ENCODE data around the gene GFRA1. TPM values are rescaled to one million over a fixed set of nuclear protein-coding genes. Genes with fewer than 3 reads are reported as not detected.

GFRA1 gene
- total RNA-seq, 2 experiments from 2014 or later: not detected

- ChIA-PET CTCF (ENCODE audit: unreplicated experiment) (no interaction called here), POLR2A (no interaction called here)
- Histone ChIP-seq H4K20me1 (ENCODE audit: insufficient read depth, low read length) (no peaks in the 10 kb centered on the region), H3K4me3 (ENCODE audit: low read depth, low read length, poor library complexity, severe bottlenecking) (no peak overlapping the region), H3K79me2 (ENCODE audit: insufficient read depth, low read depth, low read length) (no peaks in the 10 kb centered on the region), H3K36me3 (ENCODE audit: insufficient read depth, low read length) (no peaks in the 10 kb centered on the region), H3K4me2 (ENCODE audit: low read length) (no peak overlapping the region), H3K9me2 (ENCODE audit: insufficient read depth, low read length) (no peaks in the 10 kb centered on the region), H3K9me3 (ENCODE audit: low read length) (no peaks in the 10 kb centered on the region), H3K4me1 (ENCODE audit: insufficient read depth, low read length, poor library complexity, severe bottlenecking) (no peaks in the 10 kb centered on the region), H2AFZ (ENCODE audit: low read length) (no peak overlapping the region), H3K27ac (ENCODE audit: low read depth, low read length, poor library complexity, severe bottlenecking) (no peak overlapping the region)
- TF ChIP-seq CTCF (conservative IDR thresholded peaks at IDR 0.05; ENCODE audit: low read length): no peak
- TF ChIP-seq EZH2phosphoT487 (IDR thresholded peaks at IDR 0.05; ENCODE audit: borderline replicate concordance, low read depth, low read length): no peak
- no peak for DNase-seq (ENCODE audit: low spot score)
- intact Hi-C loops (cut with micrococcal nuclease; ENCODE audit: unreplicated experiment): no loop called here
- BruUV-seq (replicated peaks): no TSS peak
Observed at GRCh38 chr10:116112232-116113231, 160.5 kb downstream of the GFRA1 start.

GRCh38 chr10:116111483-116112095 lies 161.4 kb downstream of the GFRA1 start:
- no peak overlapping the region for H2AFZ ChIP-seq (ENCODE audit: low read length)
- H4K20me1 ChIP-seq (ENCODE audit: insufficient read depth, low read length): no peaks in the 10 kb centered on the region
- no peak overlapping the region for H3K4me3 ChIP-seq (ENCODE audit: low read depth, low read length, poor library complexity, severe bottlenecking)
- H3K4me2 ChIP-seq (ENCODE audit: low read length): no peak overlapping the region
- H3K36me3 ChIP-seq (ENCODE audit: insufficient read depth, low read length): no peaks in the 10 kb centered on the region
- no peaks in the 10 kb centered on the region for H3K9me3 ChIP-seq (ENCODE audit: low read length)
- H3K79me2 ChIP-seq (ENCODE audit: insufficient read depth, low read depth, low read length): no peaks in the 10 kb centered on the region
- no peak for TF ChIP-seq CTCF (conservative IDR thresholded peaks at IDR 0.05; ENCODE audit: low read length)
- H3K4me1 ChIP-seq (ENCODE audit: insufficient read depth, low read length, poor library complexity, severe bottlenecking): no peaks in the 10 kb centered on the region
- no peaks in the 10 kb centered on the region for H3K9me2 ChIP-seq (ENCODE audit: insufficient read depth, low read length)
- DNase-seq (ENCODE audit: low spot score): no peak
- H3K27ac ChIP-seq (ENCODE audit: low read depth, low read length, poor library complexity, severe bottlenecking): no peak overlapping the region
- ChIA-PET CTCF (ENCODE audit: unreplicated experiment) (no interaction called here), POLR2A (interaction anchor here (0.6 kb wide), 1 partner anchor 376 kb away, joined by 3 read pairs; no protein-coding TSS in a partner anchor)
- BruUV-seq (replicated peaks): no TSS peak
- intact Hi-C loops (cut with micrococcal nuclease; ENCODE audit: unreplicated experiment): no loop called here

- H3K27ac ChIP-seq (ENCODE audit: low read depth, low read length, poor library complexity, severe bottlenecking): no peak overlapping the region
- ChIA-PET CTCF (ENCODE audit: unreplicated experiment) (no interaction called here), POLR2A (interaction anchor here (0.6 kb wide), 1 partner anchor 377 kb away, joined by 3 read pairs; no protein-coding TSS in a partner anchor)
- no peak overlapping the region for H3K4me3 ChIP-seq (ENCODE audit: low read depth, low read length, poor library complexity, severe bottlenecking)
- no peaks in the 10 kb centered on the region for H4K20me1 ChIP-seq (ENCODE audit: insufficient read depth, low read length)
- no TSS peak for BruUV-seq (replicated peaks)
- H3K79me2 ChIP-seq (ENCODE audit: insufficient read depth, low read depth, low read length): no peaks in the 10 kb centered on the region
- H2AFZ ChIP-seq (ENCODE audit: low read length): no peak overlapping the region
- intact Hi-C loops (cut with micrococcal nuclease; ENCODE audit: unreplicated experiment): no loop called here
- no peaks in the 10 kb centered on the region for H3K36me3 ChIP-seq (ENCODE audit: insufficient read depth, low read length)
- H3K4me2 ChIP-seq (ENCODE audit: low read length): no peak overlapping the region
- TF ChIP-seq CTCF (conservative IDR thresholded peaks at IDR 0.05; ENCODE audit: low read length) (no peak), EZH2phosphoT487 (IDR thresholded peaks at IDR 0.05; ENCODE audit: borderline replicate concordance, low read depth, low read length) (no peak)
- no peaks in the 10 kb centered on the region for H3K4me1 ChIP-seq (ENCODE audit: insufficient read depth, low read length, poor library complexity, severe bottlenecking)
- DNase-seq (ENCODE audit: low spot score): no peak
- no peaks in the 10 kb centered on the region for H3K9me2 ChIP-seq (ENCODE audit: insufficient read depth, low read length)
- H3K9me3 ChIP-seq (ENCODE audit: low read length): no peaks in the 10 kb centered on the region
Observed at GRCh38 chr10:116110736-116111135, 162.3 kb downstream of the GFRA1 start.
